Measurements from ENCODE around the gene CXCL5.

- TF ChIP-seq CTCF (IDR thresholded peaks at IDR 0.05) (no peak), NFIC (IDR thresholded peaks at IDR 0.05; ENCODE audit: borderline replicate concordance) (no peak), USF1 (IDR thresholded peaks at IDR 0.05; ENCODE audit: borderline replicate concordance, low read depth) (no peak), TAF1 (IDR thresholded peaks at IDR 0.05; ENCODE audit: borderline replicate concordance, low read depth, low read length) (no peak), POLR2AphosphoS5 (IDR thresholded peaks at IDR 0.05; ENCODE audit: low read depth, low read length) (no peak), FOXJ3 (CRISPR knock-in tag; IDR thresholded peaks at IDR 0.05) (no peak), CHD2 (IDR thresholded peaks at IDR 0.05; ENCODE audit: low read length, partially characterized antibody) (no peak), RXRA (IDR thresholded peaks at IDR 0.05; ENCODE audit: borderline replicate concordance, low read depth) (no peak), MEF2A (IDR thresholded peaks at IDR 0.05; ENCODE audit: borderline replicate concordance, low read depth) (no peak)
Observed at GRCh38 chr4:74031576-74031975, 33.1 kb upstream of the CXCL5 start.

Data from SK-N-SH (cell line).